ENCODE measurements around the gene ACTA2. TPM values are rescaled to one million over a fixed set of nuclear protein-coding genes. Genes with fewer than 3 reads are reported as not detected.

ACTA2 gene
- total RNA-seq: 85.7 and 299 TPM in 2 replicates

GRCh38 chr10:88952647-88953111 lies at the start of gene ACTA2:
Gene ACTA2 (minus strand): TSS chr10:88952773. CDS start chr10:88948930, 3,843 bp downstream.

GRCh38 chr10:88990384-88991160 lies 38.0 kb upstream of the ACTA2 start, which contains the start of gene FAS:
Gene FAS (plus strand): TSS chr10:88990798. CDS start chr10:88990877, 79 bp downstream.

Other genes with a start within 250 kb of the ACTA2 start
- not detected in 2 replicates for gene LIPK, start 246.5 kb downstream of the ACTA2 start, total RNA-seq
- gene LIPN, start 192.8 kb downstream of the ACTA2 start, total RNA-seq: not detected in 2 replicates
- gene LIPM, start 150.0 kb downstream of the ACTA2 start, total RNA-seq: not detected in 2 replicates
- gene ANKRD22, start 100.9 kb downstream of the ACTA2 start, total RNA-seq: not detected in 2 replicates
- 12.4 and 18.9 TPM in 2 replicates for gene STAMBPL1, start 72.5 kb downstream of the ACTA2 start, total RNA-seq
- 10.9 and 11.9 TPM in 2 replicates for gene FAS, start 38.0 kb upstream of the ACTA2 start, total RNA-seq